Heart left ventricle (tissue), 16 donors: ENCODE results near the gene FNDC3B. TPM values are rescaled to one million over a fixed set of nuclear protein-coding genes. Genes with fewer than 3 reads are reported as not detected.
"Not testable (repeated sequence)": the region's sequence is repeated elsewhere in the genome, so short reads cannot be mapped to it uniquely, and the experiment has no call there.

Source experiments
- ATAC-seq, 4 donors: fragments of 200-7000 bp; cut with Tn5 transposase; one replicate each; pipeline ENCODE4 v1.9.1; 2020 to 2022; ENCODE audit warnings: moderate library complexity in 4 of 4, mild to moderate bottlenecking in 3 of 4, moderate number of reproducible peaks in 1 of 4
- DNase-seq, 5 donors: peaks; one replicate each; pipeline ENCODE4 v3.0.0-alpha.2; 2020
- H3K27ac ChIP-seq, 12 donors: fragments of 200-600 bp; sonication (generic) in 4 of 12; one replicate each; pipeline versions ENCODE4 v1.5.0 to v1.8.0; 2016 to 2022; ENCODE audit warnings: mild to moderate bottlenecking in 2 of 12
- H3K27me3 ChIP-seq, 9 donors: fragments of 200-600 bp; sonication (generic) in 2 of 9; one replicate each; pipeline versions ENCODE4 v1.5.1 to v1.8.0; 2016 to 2022; ENCODE audit warnings: mild to moderate bottlenecking in 3 of 9
- H3K36me3 ChIP-seq, 9 donors: fragments of 200-600 bp; sonication (generic) in 2 of 9; one replicate each; pipeline versions ENCODE4 v1.5.0 to v1.8.0; 2018 to 2022; ENCODE audit warnings: mild to moderate bottlenecking in 2 of 9
- H3K4me1 ChIP-seq, 12 donors: fragments of 200-600 bp; sonication (generic) in 4 of 12; one replicate each; pipeline versions ENCODE4 v1.5.0 to v1.8.0; 2016 to 2022; ENCODE audit warnings: mild to moderate bottlenecking in 3 of 12
- H3K4me3 ChIP-seq, 12 donors: fragments of 200-600 bp; sonication (generic) in 4 of 12; one replicate each; pipeline versions ENCODE4 v1.5.0 to v1.8.0; 2017 to 2022; ENCODE audit warnings: mild to moderate bottlenecking in 9 of 12, moderate library complexity in 4 of 12
- H3K9me3 ChIP-seq, 12 donors: fragments of 200-600 bp; sonication (generic) in 4 of 12; one replicate each; pipeline versions ENCODE4 v1.5.0 to v1.8.0; 2016 to 2022; ENCODE audit warnings: mild to moderate bottlenecking in 1 of 12
- CTCF ChIP-seq, 12 donors: fragments of 200-600 bp; sonication (generic) in 4 of 12; IDR thresholded peaks; one replicate each; pipeline versions ENCODE4 v1.5.0 to v1.8.0; 2018 to 2022; ENCODE audit warnings: antibody characterized with exemption in 12 of 12, mild to moderate bottlenecking in 5 of 12
- POLR2A ChIP-seq, 2 donors: fragments of 450-650 bp; IDR thresholded peaks; one replicate each; pipeline ENCODE4 v1.6.1; 2017; ENCODE audit warnings: antibody characterized with exemption in 2 of 2, mild to moderate bottlenecking in 2 of 2, moderate library complexity in 2 of 2
- WGBS, 4 donors: extraction: QIAGEN DNeasy Blood & Tissue Kit in 2 of 4; methylation state at CpG; one replicate each; pipeline versions ENCODE4 v1.1.5 to v1.1.7; 2013 to 2018; 5-methylcytosine and 5-hydroxymethylcytosine counted together
- intact Hi-C, 10 donors: fragments of 100-400 bp; cut with DNase I; formaldehyde crosslinking; loops; one replicate each; pipeline versions ENCODE4 v1.11.1 to v1.14.2; 2022
- polyA plus RNA-seq, 2 donors: library from polyadenylated mRNA; stranded (reverse); fragments of 200-250 nt; gene quantifications; one replicate each; pipeline ENCODE4 v1.2.3, GENCODE V29; 2013
- total RNA-seq, 9 donors: library from RNA; depleted of rRNA in 2 of 9; stranded (reverse); fragments of >200 nt in 2 of 9; fragmentation: NEBNext Ultra II Directional in 3 of 9; extraction: Animal tissue kit (Norgen Biotek cat#: 25700) in 3 of 9; gene quantifications; one replicate each; pipeline versions ENCODE4 v1.1.0 to v1.2.4, GENCODE V29; 2016 to 2023
- donor health status: ischemic (EF 13 %, LVEDD 7.1; RV severe dilation, severe dysfunction).
- donor health status: healthy with polysubstance abuse.
- donor health status: DM: no; HTN: yes; CAD: no.
- donor health status: DM: no; HTN: no; CAD: no.
- donor health status: ischemic (EF 25% LVEDD 6.9; RV normal size, moderate dysfunction).
- donor health status: ischemic (EF 25% LVEDD 5.7; RV mildly dilated, moderate dysfunction).
- donor health status: healthy.
- donor health status: DM: yes; HTN: yes; CAD: no.
- donor health status: ischemic (EF 35%, LVEDD 5.7; RV mildly dilated, moderate dysfunction).
- donor health status: nonischemic (EF 11% LVEDD 7.7; RV severe dilation, severe dysfunction).
- donor health status: DM: yes; HTN: yes; CAD: no.
- donor health status: PGD.
- donor health status: ischemic (EF 29% LVEDD 5.4; RV normal size, mild dysfunction).
- donor health status: nonischemic (EF 23%, LVEDD 6.1; RV moderate dilation, normal function).

The FNDC3B gene
- total and polyA plus RNA-seq, 11 donors = 9.4 to 113 (median 68.2) TPM

- intact Hi-C loops = no loop called here
- Histone ChIP-seq H3K4me3 (no peak overlapping the region), H3K27ac (no peak overlapping the region), H3K27me3 (no peaks in the 10 kb centered on the region), H3K9me3 (peaks cover 0 to 23% (median 8%) of the 10 kb centered on the region in 12 donors), H3K36me3 (no peaks in the 10 kb centered on the region), H3K4me1 (no peaks in the 10 kb centered on the region)
- no peak for TF ChIP-seq CTCF (IDR thresholded peaks at IDR 0.05)
- TF ChIP-seq POLR2A (IDR thresholded peaks at IDR 0.05) = no peak
- DNase-seq = no peak
- no peak for ATAC-seq
Observed at GRCh38 chr3:171995486-171995885, 43.9 kb upstream of the FNDC3B start.

GRCh38 chr3:171996178-171996817, 43.1 kb upstream of the FNDC3B start:
- no peak for ATAC-seq
- intact Hi-C loops = no loop called here

GRCh38 chr3:171998731-171999130, 40.6 kb upstream of the FNDC3B start:
- intact Hi-C loops, ATAC-seq: not testable (repeated sequence)
- WGBS, 4 donors = 92 to 93% (median 93%) methylated on average over 10 to 19 of the region's 24 CpGs

More at GRCh38 chr3:171996178-171996817, 43.1 kb upstream of the FNDC3B start:
- Histone ChIP-seq H3K9me3 (peaks cover 0 to 23% (median 8%) of the 10 kb centered on the region in 12 donors), H3K36me3 (no peaks in the 10 kb centered on the region), H3K4me1 (no peaks in the 10 kb centered on the region), H3K27me3 (no peaks in the 10 kb centered on the region), H3K27ac (no peak overlapping the region), H3K4me3 (no peak overlapping the region)
- WGBS, 4 donors = 95 to 99% (median 97%) methylated on average over 2 of the region's 2 CpGs
- TF ChIP-seq CTCF (IDR thresholded peaks at IDR 0.05) (no peak), POLR2A (IDR thresholded peaks at IDR 0.05) (no peak)
- DNase-seq = no peak

GRCh38 chr3:172001616-172002015, 37.8 kb upstream of the FNDC3B start:
- H3K36me3 ChIP-seq, intact Hi-C loops, H3K27me3 ChIP-seq: not testable (repeated sequence)

More at GRCh38 chr3:171998731-171999130, 40.6 kb upstream of the FNDC3B start:
- H3K9me3 ChIP-seq = peaks cover 0 to 23% (median 8%) of the 10 kb centered on the region in 12 donors
- H3K27me3 ChIP-seq, H3K4me1 ChIP-seq, H3K36me3 ChIP-seq, DNase-seq, H3K27ac ChIP-seq, H3K4me3 ChIP-seq: not testable (repeated sequence)

GRCh38 chr3:172002512-172003078, 36.8 kb upstream of the FNDC3B start:
- no peak for ATAC-seq
- Histone ChIP-seq H3K27ac (no peak overlapping the region), H3K27me3 (no peaks in the 10 kb centered on the region), H3K9me3 (peaks cover 0 to 2% (median 0%) of the 10 kb centered on the region in 12 donors), H3K4me3 (no peak overlapping the region), H3K36me3 (no peaks in the 10 kb centered on the region), H3K4me1 (no peaks in the 10 kb centered on the region)
- 80 to 84% (median 83%) methylated on average over 4 of the region's 4 CpGs for WGBS, 4 donors
- no peak for TF ChIP-seq POLR2A (IDR thresholded peaks at IDR 0.05)
- TF ChIP-seq CTCF (IDR thresholded peaks at IDR 0.05) = no peak
- DNase-seq = no peak
- intact Hi-C loops = no loop called here

More at GRCh38 chr3:172001616-172002015, 37.8 kb upstream of the FNDC3B start:
- 78 to 94% (median 86%) methylated on average over 1 of the region's 1 CpG for WGBS, 4 donors
- peaks cover 0 to 12% (median 2%) of the 10 kb centered on the region in 12 donors for H3K9me3 ChIP-seq
- not testable (repeated sequence) for ATAC-seq, H3K27ac ChIP-seq, H3K4me1 ChIP-seq, DNase-seq, H3K4me3 ChIP-seq
